HepG2 (cell line): ENCODE results near the gene RSPH4A. TPM values are rescaled to one million over a fixed set of nuclear protein-coding genes. Genes with fewer than 3 reads are reported as not detected.

ENCODE experiments used
- ARID2 ChIP-seq: sonication (generic); formaldehyde crosslinking; IDR thresholded peaks from 2 replicates; pipeline ENCODE4 v1.8.1; 2022; ENCODE audit warnings: mild to moderate bottlenecking, missing genetic modification reagents, borderline replicate concordance
- FOXA3 ChIP-seq: IDR thresholded peaks from 2 replicates; pipeline ENCODE4 v1.6.1; 2016; ENCODE audit warnings: missing genetic modification reagents, missing compliant biosample characterization
- KDM1A ChIP-seq: IDR thresholded peaks from 2 replicates; pipeline ENCODE4 v1.6.1; 2016; ENCODE audit warnings: missing compliant biosample characterization
- KDM6A ChIP-seq: IDR thresholded peaks from 2 replicates; pipeline ENCODE4 v1.6.1; 2016; ENCODE audit warnings: low read depth
- NFIC ChIP-seq: IDR thresholded peaks from 2 replicates; pipeline ENCODE4 v1.6.1; 2012; ENCODE audit warnings: mild to moderate bottlenecking, low read length, inconsistent platforms
- PHB2 ChIP-seq: fragments of 450-650 bp; IDR thresholded peaks from 2 replicates; pipeline ENCODE4 v1.6.1; 2018; ENCODE audit not compliant: partially characterized antibody
- RARG ChIP-seq: sonication (generic); formaldehyde crosslinking; IDR thresholded peaks from 2 replicates; pipeline ENCODE4 v1.4.0; 2020; ENCODE audit warnings: low read depth, mild to moderate bottlenecking, missing genetic modification reagents
- TGIF2 ChIP-seq: IDR thresholded peaks from 2 replicates; pipeline ENCODE4 v1.6.1; 2016; ENCODE audit warnings: control low read depth, missing compliant biosample characterization
- ZBTB42 ChIP-seq: sonication (generic); formaldehyde crosslinking; IDR thresholded peaks from 2 replicates; pipeline ENCODE4 v1.5.0; 2020; ENCODE audit warnings: mild to moderate bottlenecking, missing genetic modification reagents
- ZNF224 ChIP-seq: sonication (generic); formaldehyde crosslinking; IDR thresholded peaks from 2 replicates; pipeline ENCODE4 v1.5.0; 2020; ENCODE audit warnings: mild to moderate bottlenecking, missing genetic modification reagents
- ZNF230 ChIP-seq: sonication (generic); formaldehyde crosslinking; IDR thresholded peaks from 2 replicates; pipeline ENCODE4 v1.4.0; 2020; ENCODE audit warnings: mild to moderate bottlenecking, missing genetic modification reagents
- ZNF235 ChIP-seq: sonication (generic); formaldehyde crosslinking; IDR thresholded peaks from 2 replicates; pipeline ENCODE4 v1.8.1; 2023; ENCODE audit warnings: mild to moderate bottlenecking, missing genetic modification reagents, borderline replicate concordance
- ZNF253 ChIP-seq: sonication (generic); formaldehyde crosslinking; IDR thresholded peaks from 2 replicates; pipeline ENCODE4 v1.8.0; 2022; ENCODE audit warnings: mild to moderate bottlenecking, missing genetic modification reagents, borderline replicate concordance
- ZNF33B ChIP-seq: sonication (generic); formaldehyde crosslinking; IDR thresholded peaks from 2 replicates; pipeline ENCODE4 v1.5.1; 2020; ENCODE audit warnings: mild to moderate bottlenecking, missing genetic modification reagents
- ZNF501 ChIP-seq: sonication (generic); formaldehyde crosslinking; IDR thresholded peaks from 2 replicates; pipeline ENCODE4 v1.5.1; 2020; ENCODE audit warnings: mild to moderate bottlenecking, moderate library complexity, missing genetic modification reagents
- ZNF572 ChIP-seq: sonication (generic); formaldehyde crosslinking; IDR thresholded peaks from 2 replicates; pipeline ENCODE4 v1.5.1; 2020; ENCODE audit warnings: mild to moderate bottlenecking, missing genetic modification reagents
- polyA plus RNA-seq, 8 experiments: library from polyadenylated mRNA; depleted of rRNA in 3 of 8; stranded (reverse) in 7 of 8; unstranded in 1 of 8; fragments of >200 nt; fragmentation: Illumina TruSeq in 4 of 8; extraction: Trizol in 4 of 8; gene quantifications; 2 replicates each; pipeline versions ENCODE4 v1.2.1 to v1.2.3, GENCODE V29; 2011 to 2016; ENCODE audit warnings: low read depth in 4 of 8, missing spikeins in 1 of 8, mixed read lengths in 1 of 8; ENCODE audit not compliant: insufficient read depth in 1 of 8
- total RNA-seq, 5 experiments: library from RNA; depleted of rRNA; stranded (reverse); fragments of >200 nt; fragmentation: Illumina TruSeq; extraction: Trizol; gene quantifications; 2 replicates each; pipeline ENCODE4 v1.2.3, GENCODE V29; 2016; ENCODE audit warnings: low read depth in 1 of 5
- TF ChIP-seq, protein P1 (sequence below): sonication (generic); formaldehyde crosslinking; IDR thresholded peaks from 2 replicates; pipeline ENCODE4 v1.4.0; 2020; ENCODE audit warnings: missing genetic modification reagents
- TF ChIP-seq, protein P2 (sequence below): sonication (generic); formaldehyde crosslinking; IDR thresholded peaks from 2 replicates; pipeline ENCODE4 v1.4.0; 2020; ENCODE audit warnings: mild to moderate bottlenecking, missing genetic modification reagents
- TF ChIP-seq, protein P3 (sequence below): IDR thresholded peaks from 2 replicates; pipeline ENCODE4 v1.6.1; 2016; ENCODE audit warnings: control low read depth
- TF ChIP-seq, protein P4 (sequence below): sonication (generic); formaldehyde crosslinking; IDR thresholded peaks from 2 replicates; pipeline ENCODE4 v1.8.0; 2023; ENCODE audit warnings: mild to moderate bottlenecking, missing genetic modification reagents
- TF ChIP-seq, protein P5 (sequence below): sonication (generic); formaldehyde crosslinking; IDR thresholded peaks from 2 replicates; pipeline ENCODE4 v1.5.1; 2020; ENCODE audit warnings: missing genetic modification reagents, mild to moderate bottlenecking, borderline replicate concordance

The RSPH4A gene
- total and polyA plus RNA-seq, 2 of the 13 experiments (the other 11 are each of a cell fraction or from before 2014, with no cell fraction given) = 0.24 to 0.40 TPM

DNA sequence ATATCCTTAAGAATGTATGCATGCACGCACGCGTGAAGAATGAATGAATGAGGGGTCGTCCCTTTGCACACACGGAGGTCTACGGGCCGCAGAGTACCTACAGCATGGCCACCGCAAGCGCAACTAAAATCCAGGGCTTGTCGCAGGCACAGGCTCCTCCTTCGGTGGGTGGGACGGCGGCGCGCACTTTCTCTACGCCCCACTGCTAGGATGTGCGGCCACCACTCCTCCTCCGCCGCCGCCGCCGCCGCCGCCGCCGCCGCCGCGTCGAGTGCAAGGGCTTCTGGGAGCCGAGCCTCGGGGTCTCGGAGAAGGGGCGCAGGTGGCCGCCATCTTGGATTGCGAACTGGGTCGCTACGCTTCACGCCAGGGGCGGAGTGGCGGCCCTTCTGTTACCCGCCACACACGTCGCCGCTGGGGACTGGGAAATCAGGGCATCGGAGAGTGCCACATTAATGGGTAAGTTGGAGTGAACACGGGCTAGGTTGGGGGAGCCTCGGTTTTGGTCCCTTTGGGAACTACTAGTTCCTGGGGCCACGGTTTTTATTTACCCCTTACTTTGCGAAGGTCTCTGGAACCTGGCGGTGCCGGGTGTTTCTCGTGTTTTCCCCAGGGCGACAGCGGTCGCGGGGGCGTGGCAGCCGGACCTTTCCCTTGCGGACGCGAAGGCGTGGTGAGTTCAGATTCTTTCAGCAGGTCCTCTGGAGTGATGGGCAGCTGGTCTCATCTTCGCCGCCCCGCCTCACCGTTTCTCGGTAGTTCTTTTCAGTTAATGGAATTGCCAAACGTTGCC lies 64.8 kb downstream of the RSPH4A start, which contains the start of gene KPNA5 (continued):
- TF ChIP-seq, protein P1, sequence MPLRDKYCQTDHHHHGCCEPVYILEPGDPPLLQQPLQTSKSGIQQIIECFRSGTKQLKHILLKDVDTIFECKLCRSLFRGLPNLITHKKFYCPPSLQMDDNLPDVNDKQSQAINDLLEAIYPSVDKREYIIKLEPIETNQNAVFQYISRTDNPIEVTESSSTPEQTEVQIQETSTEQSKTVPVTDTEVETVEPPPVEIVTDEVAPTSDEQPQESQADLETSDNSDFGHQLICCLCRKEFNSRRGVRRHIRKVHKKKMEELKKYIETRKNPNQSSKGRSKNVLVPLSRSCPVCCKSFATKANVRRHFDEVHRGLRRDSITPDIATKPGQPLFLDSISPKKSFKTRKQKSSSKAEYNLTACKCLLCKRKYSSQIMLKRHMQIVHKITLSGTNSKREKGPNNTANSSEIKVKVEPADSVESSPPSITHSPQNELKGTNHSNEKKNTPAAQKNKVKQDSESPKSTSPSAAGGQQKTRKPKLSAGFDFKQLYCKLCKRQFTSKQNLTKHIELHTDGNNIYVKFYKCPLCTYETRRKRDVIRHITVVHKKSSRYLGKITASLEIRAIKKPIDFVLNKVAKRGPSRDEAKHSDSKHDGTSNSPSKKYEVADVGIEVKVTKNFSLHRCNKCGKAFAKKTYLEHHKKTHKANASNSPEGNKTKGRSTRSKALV = no peak; the same call in 1 of the 2 replicates
- TF ChIP-seq NFIC = no peak
- no peak for TF ChIP-seq KDM1A (CRISPR knock-in tag)
- TF ChIP-seq, protein P2, sequence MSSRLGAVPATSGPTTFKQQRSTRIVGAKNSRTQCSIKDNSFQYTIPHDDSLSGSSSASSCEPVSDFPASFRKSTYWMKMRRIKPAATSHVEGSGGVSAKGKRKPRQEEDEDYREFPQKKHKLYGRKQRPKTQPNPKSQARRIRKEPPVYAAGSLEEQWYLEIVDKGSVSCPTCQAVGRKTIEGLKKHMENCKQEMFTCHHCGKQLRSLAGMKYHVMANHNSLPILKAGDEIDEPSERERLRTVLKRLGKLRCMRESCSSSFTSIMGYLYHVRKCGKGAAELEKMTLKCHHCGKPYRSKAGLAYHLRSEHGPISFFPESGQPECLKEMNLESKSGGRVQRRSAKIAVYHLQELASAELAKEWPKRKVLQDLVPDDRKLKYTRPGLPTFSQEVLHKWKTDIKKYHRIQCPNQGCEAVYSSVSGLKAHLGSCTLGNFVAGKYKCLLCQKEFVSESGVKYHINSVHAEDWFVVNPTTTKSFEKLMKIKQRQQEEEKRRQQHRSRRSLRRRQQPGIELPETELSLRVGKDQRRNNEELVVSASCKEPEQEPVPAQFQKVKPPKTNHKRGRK (CRISPR knock-in tag) = 0 out of 2 replicates have a peak, but pooled peaks have one; percentile 50
- TF ChIP-seq ZNF224 (CRISPR knock-in tag) = peak; percentile 78
- peak; percentile 52; the same call in 1 of the 2 replicates for TF ChIP-seq FOXA3 (CRISPR knock-in tag)
- TF ChIP-seq, protein P3, sequence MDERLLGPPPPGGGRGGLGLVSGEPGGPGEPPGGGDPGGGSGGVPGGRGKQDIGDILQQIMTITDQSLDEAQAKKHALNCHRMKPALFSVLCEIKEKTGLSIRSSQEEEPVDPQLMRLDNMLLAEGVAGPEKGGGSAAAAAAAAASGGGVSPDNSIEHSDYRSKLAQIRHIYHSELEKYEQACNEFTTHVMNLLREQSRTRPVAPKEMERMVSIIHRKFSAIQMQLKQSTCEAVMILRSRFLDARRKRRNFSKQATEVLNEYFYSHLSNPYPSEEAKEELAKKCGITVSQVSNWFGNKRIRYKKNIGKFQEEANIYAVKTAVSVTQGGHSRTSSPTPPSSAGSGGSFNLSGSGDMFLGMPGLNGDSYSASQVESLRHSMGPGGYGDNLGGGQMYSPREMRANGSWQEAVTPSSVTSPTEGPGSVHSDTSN = 0 out of 2 replicates have a peak, but pooled peaks have one; percentile 35
- TF ChIP-seq KDM6A (CRISPR knock-in tag) = no peak
- TF ChIP-seq ZNF235 (CRISPR knock-in tag) = 0 out of 2 replicates have a peak, but pooled peaks have one; percentile 37
- peak; percentile 69; the same call in 1 of the 2 replicates for TF ChIP-seq ZNF230 (CRISPR knock-in tag)
- TF ChIP-seq, protein P4, sequence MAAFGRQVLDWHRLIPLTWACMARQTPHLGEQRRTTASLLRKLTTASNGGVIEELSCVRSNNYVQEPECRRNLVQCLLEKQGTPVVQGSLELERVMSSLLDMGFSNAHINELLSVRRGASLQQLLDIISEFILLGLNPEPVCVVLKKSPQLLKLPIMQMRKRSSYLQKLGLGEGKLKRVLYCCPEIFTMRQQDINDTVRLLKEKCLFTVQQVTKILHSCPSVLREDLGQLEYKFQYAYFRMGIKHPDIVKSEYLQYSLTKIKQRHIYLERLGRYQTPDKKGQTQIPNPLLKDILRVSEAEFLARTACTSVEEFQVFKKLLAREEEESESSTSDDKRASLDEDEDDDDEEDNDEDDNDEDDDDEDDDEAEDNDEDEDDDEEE (CRISPR knock-in tag) = peak; percentile 93
- peak; percentile 99 for TF ChIP-seq ZNF572 (CRISPR knock-in tag)
- TF ChIP-seq ZNF33B (CRISPR knock-in tag) = no peak
- TF ChIP-seq RARG (CRISPR knock-in tag) = 0 out of 2 replicates have a peak, but pooled peaks have one; percentile 68
- 0 out of 2 replicates have a peak, but pooled peaks have one; percentile 45 for TF ChIP-seq ZBTB42
- TF ChIP-seq ZNF253 (CRISPR knock-in tag) = peak; percentile 50; the same call in 1 of the 2 replicates
- peak; percentile 95 for TF ChIP-seq ZNF501 (CRISPR knock-in tag)
- TF ChIP-seq, protein P5, sequence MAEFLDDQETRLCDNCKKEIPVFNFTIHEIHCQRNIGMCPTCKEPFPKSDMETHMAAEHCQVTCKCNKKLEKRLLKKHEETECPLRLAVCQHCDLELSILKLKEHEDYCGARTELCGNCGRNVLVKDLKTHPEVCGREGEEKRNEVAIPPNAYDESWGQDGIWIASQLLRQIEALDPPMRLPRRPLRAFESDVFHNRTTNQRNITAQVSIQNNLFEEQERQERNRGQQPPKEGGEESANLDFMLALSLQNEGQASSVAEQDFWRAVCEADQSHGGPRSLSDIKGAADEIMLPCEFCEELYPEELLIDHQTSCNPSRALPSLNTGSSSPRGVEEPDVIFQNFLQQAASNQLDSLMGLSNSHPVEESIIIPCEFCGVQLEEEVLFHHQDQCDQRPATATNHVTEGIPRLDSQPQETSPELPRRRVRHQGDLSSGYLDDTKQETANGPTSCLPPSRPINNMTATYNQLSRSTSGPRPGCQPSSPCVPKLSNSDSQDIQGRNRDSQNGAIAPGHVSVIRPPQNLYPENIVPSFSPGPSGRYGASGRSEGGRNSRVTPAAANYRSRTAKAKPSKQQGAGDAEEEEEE = no peak
- TF ChIP-seq TGIF2 (CRISPR knock-in tag) = peak; percentile 82
- TF ChIP-seq PHB2 = no peak
- no peak for TF ChIP-seq ARID2 (CRISPR knock-in tag)
